ENCODE data around the gene SLC6A6.

SLC6A6 gene

GRCh38 chr3:14490255-14490654, 87.8 kb downstream of the SLC6A6 start:
- no peak for DNase-seq

- DNase-seq, result no peak
These were observed 88.4 kb downstream of the SLC6A6 start for GRCh38 chr3:14490831-14491230.

- no peak for DNase-seq
These were observed 89.2 kb downstream of the SLC6A6 start for GRCh38 chr3:14491396-14492190.

GRCh38 chr3:14492948-14493881, 90.8 kb downstream of the SLC6A6 start:
- DNase-seq, result no peak

- no peak for DNase-seq
These were observed 92.0 kb downstream of the SLC6A6 start for GRCh38 chr3:14494279-14494972.

- no peak for DNase-seq
These were observed 92.5 kb downstream of the SLC6A6 start for GRCh38 chr3:14494973-14495300.

GRCh38 chr3:14496351-14496750, 93.9 kb downstream of the SLC6A6 start:
- DNase-seq, result no peak

GRCh38 chr3:14497321-14497720, 94.9 kb downstream of the SLC6A6 start:
- DNase-seq, result no peak

GRCh38 chr3:14502472-14502871, 100.1 kb downstream of the SLC6A6 start:
- DNase-seq, result no peak

- DNase-seq, result no peak
These were observed 100.8 kb downstream of the SLC6A6 start for GRCh38 chr3:14503033-14503705.

- DNase-seq, result no peak
These were observed 101.3 kb downstream of the SLC6A6 start for GRCh38 chr3:14503706-14504065.

GRCh38 chr3:14505001-14505802, 102.8 kb downstream of the SLC6A6 start:
- no peak for DNase-seq

- no peak for DNase-seq
These were observed 103.5 kb downstream of the SLC6A6 start for GRCh38 chr3:14505803-14506500.

- no peak for DNase-seq
These were observed 104.4 kb downstream of the SLC6A6 start for GRCh38 chr3:14506626-14507304.

GRCh38 chr3:14507305-14507741, 104.9 kb downstream of the SLC6A6 start:
- DNase-seq, result no peak

- DNase-seq, result no peak
These were observed 105.5 kb downstream of the SLC6A6 start for GRCh38 chr3:14507757-14508504.

GRCh38 chr3:14508505-14508819, 106.1 kb downstream of the SLC6A6 start:
- no peak for DNase-seq

GRCh38 chr3:14508966-14509795, 106.8 kb downstream of the SLC6A6 start:
- DNase-seq, result peak; percentile 52

- DNase-seq, result no peak
These were observed 107.3 kb downstream of the SLC6A6 start for GRCh38 chr3:14509796-14510100.

Measured in activated CD4-positive, alpha-beta T cell treated with anti-CD3 and anti-CD28 coated beads for 1 hour (primary cell).